NCI-H1092 (cell line): Measurements from ENCODE around the gene SPHK2.
"Not testable (repeated sequence)": the region's sequence is repeated elsewhere in the genome, so short reads cannot be mapped to it uniquely, and the experiment has no call there.

Experiments used
- DNase-seq: peaks from one replicate; lab custom pipeline; 2025; lab: John Stamatoyannopoulos, UW

SPHK2 gene, protein sequence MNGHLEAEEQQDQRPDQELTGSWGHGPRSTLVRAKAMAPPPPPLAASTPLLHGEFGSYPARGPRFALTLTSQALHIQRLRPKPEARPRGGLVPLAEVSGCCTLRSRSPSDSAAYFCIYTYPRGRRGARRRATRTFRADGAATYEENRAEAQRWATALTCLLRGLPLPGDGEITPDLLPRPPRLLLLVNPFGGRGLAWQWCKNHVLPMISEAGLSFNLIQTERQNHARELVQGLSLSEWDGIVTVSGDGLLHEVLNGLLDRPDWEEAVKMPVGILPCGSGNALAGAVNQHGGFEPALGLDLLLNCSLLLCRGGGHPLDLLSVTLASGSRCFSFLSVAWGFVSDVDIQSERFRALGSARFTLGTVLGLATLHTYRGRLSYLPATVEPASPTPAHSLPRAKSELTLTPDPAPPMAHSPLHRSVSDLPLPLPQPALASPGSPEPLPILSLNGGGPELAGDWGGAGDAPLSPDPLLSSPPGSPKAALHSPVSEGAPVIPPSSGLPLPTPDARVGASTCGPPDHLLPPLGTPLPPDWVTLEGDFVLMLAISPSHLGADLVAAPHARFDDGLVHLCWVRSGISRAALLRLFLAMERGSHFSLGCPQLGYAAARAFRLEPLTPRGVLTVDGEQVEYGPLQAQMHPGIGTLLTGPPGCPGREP

GRCh38 chr19:48618916-48619691 is at the start of gene SPHK2, which contains the start of gene RPL18:
SPHK2 (plus strand) TSS chr19:48619506; CDS start chr19:48620515, 1,009 bp downstream.
RPL18 (minus strand) TSS chr19:48619178; CDS start chr19:48619143, 35 bp downstream.
- DNase-seq: peak; percentile 96

DNA sequence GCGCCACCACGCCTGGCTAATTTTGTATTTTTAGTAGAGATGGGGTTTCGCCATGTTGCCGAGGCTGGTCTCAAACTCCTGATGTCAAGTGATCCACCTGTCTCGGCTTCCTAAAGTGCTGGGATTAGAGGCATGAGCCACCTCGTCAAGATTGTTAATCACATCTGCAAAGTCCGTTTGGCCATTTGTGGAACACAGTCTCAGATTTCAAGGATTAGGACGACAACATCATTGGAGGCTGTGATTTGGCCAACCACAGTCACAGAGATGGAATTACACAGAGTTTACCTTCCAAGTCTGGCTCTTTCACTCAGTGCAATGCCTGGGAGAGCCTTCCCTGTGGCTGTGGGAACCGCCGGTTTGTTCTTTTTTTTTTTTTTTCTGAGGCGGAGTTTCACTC is 49.5 kb upstream of the SPHK2 start:
- no peak for DNase-seq

DNA sequence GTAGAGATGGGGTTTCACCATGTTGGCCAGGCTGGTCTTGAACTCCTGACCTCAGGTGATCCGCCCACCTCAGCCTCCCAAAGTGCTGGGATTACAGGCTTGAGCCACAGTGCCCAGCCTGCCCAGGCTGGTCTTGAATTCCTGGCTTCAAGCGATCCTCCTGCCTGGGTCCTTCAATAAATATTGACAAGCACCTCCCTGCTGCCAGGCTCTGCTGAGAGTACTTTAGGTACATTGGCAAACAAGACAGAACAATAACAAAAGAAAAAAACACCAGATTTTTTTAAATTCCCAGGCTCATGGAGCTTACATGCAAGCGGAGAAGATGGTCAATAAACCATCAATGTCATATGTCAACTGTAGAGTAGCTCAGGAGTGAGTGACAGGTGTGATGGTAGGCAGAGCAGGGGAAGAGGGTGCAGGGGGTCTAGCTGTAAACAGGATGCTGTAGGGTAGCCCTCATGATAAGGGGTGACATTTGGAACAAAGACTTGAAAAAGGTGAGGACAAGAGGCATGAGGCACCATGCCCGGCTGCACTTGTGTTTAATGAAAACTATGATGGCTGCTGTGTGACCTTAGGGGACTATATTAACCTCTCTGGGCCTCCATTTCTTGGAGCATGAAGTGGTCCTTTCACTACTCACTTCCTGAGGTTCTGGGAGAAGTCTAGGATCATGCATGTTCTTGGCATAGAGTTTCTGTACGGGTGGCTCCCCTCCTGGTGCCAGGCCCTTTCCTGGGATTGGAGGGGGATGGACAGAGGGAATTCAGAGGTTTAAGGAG is 47.7 kb upstream of the SPHK2 start:
- DNase-seq: no peak

GRCh38 chr19:48573163-48573505 is 46.2 kb upstream of the SPHK2 start:
- no peak for DNase-seq

DNA sequence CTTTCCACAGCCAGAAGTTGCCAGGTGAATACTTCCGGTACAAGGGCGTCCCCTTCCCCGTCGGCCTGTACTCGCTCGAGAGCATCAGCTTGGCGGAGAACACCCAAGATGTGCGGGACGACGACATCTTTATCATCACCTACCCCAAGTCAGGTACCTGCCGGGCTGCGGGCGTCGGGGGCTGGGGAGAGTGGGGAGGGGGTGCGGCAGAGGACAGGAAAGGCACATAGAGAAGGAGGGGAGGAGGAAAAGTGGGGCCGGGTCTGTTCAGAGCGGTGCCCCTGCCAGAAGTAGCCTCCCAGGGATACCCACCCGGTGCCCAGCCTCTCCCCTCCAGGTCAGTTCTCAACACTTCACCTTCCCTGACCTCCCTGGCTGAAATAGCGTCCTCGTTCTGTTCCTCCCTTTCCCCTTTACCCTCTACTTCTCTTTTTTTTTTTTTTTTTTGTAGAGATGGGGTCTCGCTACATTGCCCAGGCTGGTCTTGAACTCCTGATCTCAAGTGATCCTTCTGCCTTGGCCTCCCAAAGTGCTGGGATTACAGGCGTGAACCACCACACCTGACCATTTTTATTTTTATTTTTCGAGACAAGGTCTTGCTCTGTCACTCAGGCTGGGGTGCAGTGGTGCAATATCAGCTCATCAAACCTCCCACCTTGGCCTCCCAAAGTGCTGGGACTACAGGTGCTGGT is 43.2 kb upstream of the SPHK2 start:
- no peak for DNase-seq

GRCh38 chr19:48577908-48578307 is 41.4 kb upstream of the SPHK2 start:
- DNase-seq: not testable (repeated sequence)

- DNase-seq: no peak
These were observed 40.4 kb upstream of the SPHK2 start for GRCh38 chr19:48578891-48579290.

DNA sequence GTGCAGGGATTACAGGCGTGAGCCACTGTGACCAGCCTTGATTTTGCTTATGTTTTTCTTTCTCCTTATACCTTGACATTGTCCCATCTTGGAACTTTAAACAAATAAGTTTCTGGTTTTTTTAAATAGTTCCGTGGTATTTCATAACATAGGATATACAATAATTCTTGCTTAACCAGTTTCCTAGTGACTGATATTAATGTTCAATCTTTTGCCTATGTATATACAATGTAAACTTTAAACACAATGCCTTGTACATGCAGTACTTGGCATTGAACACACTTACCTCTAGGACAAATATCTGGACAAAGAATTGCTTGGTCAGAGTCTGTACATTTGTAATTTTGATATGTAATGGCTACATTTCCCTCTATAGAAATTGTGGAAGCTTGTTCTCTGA is 37.1 kb upstream of the SPHK2 start:
- no peak for DNase-seq

DNA sequence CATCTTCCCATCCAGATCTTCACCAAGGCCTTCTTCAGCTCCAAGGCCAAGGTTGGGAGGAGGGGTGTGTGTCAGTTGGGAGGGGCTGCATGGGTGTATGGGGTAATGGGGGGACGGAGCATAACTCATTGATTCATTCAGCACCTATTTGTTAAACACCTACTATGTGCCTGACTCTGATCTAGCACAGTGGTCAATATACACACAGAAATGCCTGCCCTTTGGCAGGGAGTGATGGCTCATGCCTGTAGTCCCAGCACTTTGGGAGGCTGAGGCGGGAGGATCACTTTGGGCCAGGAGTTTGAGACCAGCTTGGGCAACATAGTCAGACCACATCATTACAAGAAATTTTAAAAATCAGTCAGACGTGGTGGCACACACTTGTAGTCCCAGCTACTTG is 31.9 kb upstream of the SPHK2 start:
- no peak for DNase-seq

- peak; percentile 56 for DNase-seq
These were observed 30.5 kb upstream of the SPHK2 start for GRCh38 chr19:48588670-48589401.

- no peak for DNase-seq
These were observed 28.3 kb upstream of the SPHK2 start for GRCh38 chr19:48591021-48591420.

DNA sequence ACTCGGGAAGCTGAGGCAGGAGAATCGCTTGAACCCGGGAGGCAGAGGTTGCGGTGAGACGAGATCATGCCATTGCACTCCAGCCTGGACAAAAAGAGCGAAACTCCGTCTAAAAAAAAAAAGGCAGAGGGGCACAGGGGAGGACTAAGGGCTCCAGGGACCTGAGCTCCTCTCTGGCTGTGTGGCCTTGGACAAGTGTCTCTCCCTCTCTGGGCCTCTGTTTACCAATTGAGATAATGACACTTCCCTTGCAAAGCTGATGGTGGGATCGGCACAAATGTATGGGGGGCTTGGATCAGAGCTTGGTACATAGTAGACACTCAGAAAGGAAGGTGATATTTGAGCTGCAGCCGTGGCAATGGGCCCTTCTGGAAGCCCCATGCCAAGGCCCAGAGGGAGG is 24.1 kb upstream of the SPHK2 start:
- no peak for DNase-seq

GRCh38 chr19:48595833-48596232 is 23.5 kb upstream of the SPHK2 start:
- no peak for DNase-seq

DNA sequence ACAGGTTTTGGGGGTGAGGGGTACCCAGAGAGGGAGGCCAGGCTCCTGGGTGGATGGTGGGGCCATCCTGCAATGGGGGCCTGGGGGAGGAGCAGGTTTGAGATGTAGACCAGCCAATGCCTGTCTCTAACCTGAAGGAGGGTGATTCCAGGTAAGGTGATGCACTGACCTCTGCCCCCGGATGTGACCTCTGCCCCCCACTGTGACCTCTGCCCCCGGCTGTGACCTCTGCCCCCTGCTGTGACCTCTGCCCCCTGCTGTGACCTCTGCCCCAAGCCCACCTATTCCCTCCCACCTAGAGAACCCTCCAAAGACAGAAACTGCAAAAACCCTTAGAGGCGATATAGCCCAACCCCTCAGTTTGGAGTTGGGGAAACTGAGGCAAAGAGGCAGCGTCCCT is 23.1 kb upstream of the SPHK2 start:
- DNase-seq: no peak

DNA sequence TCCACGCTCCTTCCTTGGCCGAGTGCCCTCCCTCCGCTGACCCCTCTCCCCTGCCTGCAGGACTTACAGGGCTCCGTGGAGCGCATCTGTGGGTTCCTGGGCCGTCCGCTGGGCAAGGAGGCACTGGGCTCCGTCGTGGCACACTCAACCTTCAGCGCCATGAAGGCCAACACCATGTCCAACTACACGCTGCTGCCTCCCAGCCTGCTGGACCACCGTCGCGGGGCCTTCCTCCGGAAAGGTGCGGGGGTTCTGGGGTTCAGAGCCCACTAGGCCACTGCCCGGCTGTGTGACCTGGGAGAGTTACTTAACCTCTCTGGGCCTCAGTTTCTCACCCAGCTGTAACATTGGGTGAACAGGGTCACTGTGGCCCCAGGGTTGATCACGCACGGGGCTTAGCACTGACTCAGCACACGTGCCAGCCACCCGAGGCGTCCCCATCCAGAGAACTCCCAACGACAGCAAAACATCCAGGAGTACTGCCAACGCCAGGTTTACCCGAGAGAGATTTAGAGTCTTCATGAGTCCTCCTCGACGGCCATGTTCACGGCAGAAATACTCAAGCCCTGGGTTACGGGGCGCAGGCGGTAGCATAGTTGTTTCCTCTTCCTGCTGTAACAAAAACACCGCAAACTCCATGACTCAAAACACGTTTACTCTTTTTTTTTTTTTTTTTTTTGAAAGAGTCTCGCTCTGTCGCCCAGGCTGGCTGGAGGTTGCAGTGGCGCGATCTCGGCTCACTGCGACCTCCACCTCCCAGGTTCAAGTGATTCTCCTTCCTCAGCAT is 22.4 kb upstream of the SPHK2 start:
- DNase-seq: no peak

- no peak for DNase-seq
These were observed 20.2 kb upstream of the SPHK2 start for GRCh38 chr19:48598996-48599700.

GRCh38 chr19:48600679-48601417 is 18.5 kb upstream of the SPHK2 start:
- no peak for DNase-seq

GRCh38 chr19:48603001-48603400 is 16.3 kb upstream of the SPHK2 start:
- DNase-seq: no peak

DNA sequence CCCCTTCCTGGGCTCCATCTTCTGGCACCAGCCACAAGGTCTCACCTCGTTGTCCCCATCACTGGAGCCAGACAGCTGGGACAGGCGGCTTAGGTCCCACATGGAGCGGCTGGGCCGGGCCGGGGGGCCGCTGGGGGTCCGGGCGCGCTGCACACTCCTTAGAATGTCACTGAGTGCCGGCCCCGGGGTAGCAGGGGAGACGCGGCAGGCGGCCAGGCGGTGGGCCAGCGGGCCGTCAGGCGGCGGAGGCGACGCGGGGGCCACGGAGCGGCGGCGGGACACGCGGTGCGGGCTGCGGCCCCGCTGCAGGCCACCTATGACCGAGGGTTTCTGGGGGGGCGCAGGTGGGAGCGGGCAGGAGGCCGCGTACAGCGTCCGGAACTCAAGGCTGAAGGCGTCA is 15.9 kb upstream of the SPHK2 start:
- no peak for DNase-seq
